Vagina (tissue), 2 donors: ENCODE results near the gene DCBLD2. TPM values are rescaled to one million over a fixed set of nuclear protein-coding genes. Genes with fewer than 3 reads are reported as not detected.

Experiments used
- DNase-seq, 2 donors: peaks; one replicate each; pipeline ENCODE4 v3.0.0-alpha.2; 2017; ENCODE audit errors: extremely low spot score in 2 of 2
- H3K27ac ChIP-seq: fragments of 200-600 bp; sonication (generic); one replicate; pipeline ENCODE4 v1.5.1; 2019
- H3K27me3 ChIP-seq: fragments of 200-600 bp; sonication (generic); one replicate; pipeline ENCODE4 v1.5.1; 2019
- H3K36me3 ChIP-seq, 2 donors: fragments of 200-600 bp; sonication (generic); one replicate each; pipeline ENCODE4 v1.5.1; 2017 to 2019
- H3K4me1 ChIP-seq: fragments of 200-600 bp; sonication (generic); one replicate; pipeline ENCODE4 v1.5.1; 2019
- H3K4me3 ChIP-seq, 2 donors: fragments of 200-600 bp; sonication (generic); 1 replicate in 1 of 2; 2 replicates in 1 of 2; pipeline ENCODE4 v1.5.1; 2016 to 2019
- H3K9me3 ChIP-seq: fragments of 200-600 bp; sonication (generic); one replicate; pipeline ENCODE4 v1.5.1; 2019
- POLR2A ChIP-seq, 2 donors: fragments of 450-650 bp; IDR thresholded peaks; one replicate each; pipeline ENCODE4 v1.6.1; 2017; ENCODE audit warnings: antibody characterized with exemption in 2 of 2, mild to moderate bottlenecking in 2 of 2, moderate library complexity in 2 of 2
- POLR2AphosphoS5 ChIP-seq, 2 donors: sonication (generic); formaldehyde crosslinking; IDR thresholded peaks; one replicate each; pipeline ENCODE4 v1.9.0; 2017; ENCODE audit warnings: antibody characterized with exemption in 2 of 2, mild to moderate bottlenecking in 2 of 2, low read depth in 1 of 2; ENCODE audit not compliant: insufficient read depth in 1 of 2
- intact Hi-C: fragments of 100-400 bp; cut with DNase I; formaldehyde crosslinking; loops from one replicate; pipeline ENCODE4 v1.15.1; 2023
- total RNA-seq: library from RNA; depleted of rRNA; stranded (reverse); fragments of >200 nt; gene quantifications from one replicate; pipeline ENCODE4 v1.2.3, GENCODE V29; 2016
- TF ChIP-seq, protein P1 (sequence below), 3 experiments: fragments of 450-650 bp in 2 of 3; fragments of 200-600 bp in 1 of 3; sonication (generic) in 1 of 3; IDR thresholded peaks; one replicate each; pipeline ENCODE4 v1.5.1; 2017 to 2019; ENCODE audit warnings: antibody characterized with exemption in 3 of 3, mild to moderate bottlenecking in 2 of 3, moderate library complexity in 2 of 3

Gene DCBLD2
- total RNA-seq, 1 donor from 2014 or later, result 36.1 TPM

DNA sequence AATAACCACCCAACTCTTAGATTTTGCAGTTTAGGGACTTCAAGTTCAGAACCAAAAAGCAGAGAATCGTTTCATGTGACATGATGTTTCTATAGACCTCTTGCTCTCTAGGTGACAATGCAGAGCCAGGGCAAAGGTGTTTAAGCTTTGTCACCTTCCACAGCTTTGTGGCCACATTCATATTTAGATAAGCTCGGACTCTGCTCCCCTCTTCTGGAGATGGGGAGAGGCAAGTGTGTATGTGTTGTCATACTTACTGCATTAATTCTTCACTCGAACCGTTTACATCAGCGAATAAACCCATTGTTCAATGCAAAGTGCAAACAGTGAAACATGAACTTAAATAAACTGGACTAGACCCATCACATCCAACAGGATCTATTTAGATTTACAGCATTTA, 105.2 kb downstream of the DCBLD2 start:
- no peaks in the 10 kb centered on the region for H3K9me3 ChIP-seq
- no peak overlapping the region for H3K4me3 ChIP-seq
- H3K27me3 ChIP-seq, result no peaks in the 10 kb centered on the region
- no peak overlapping the region for H3K27ac ChIP-seq
- TF ChIP-seq, protein P1, sequence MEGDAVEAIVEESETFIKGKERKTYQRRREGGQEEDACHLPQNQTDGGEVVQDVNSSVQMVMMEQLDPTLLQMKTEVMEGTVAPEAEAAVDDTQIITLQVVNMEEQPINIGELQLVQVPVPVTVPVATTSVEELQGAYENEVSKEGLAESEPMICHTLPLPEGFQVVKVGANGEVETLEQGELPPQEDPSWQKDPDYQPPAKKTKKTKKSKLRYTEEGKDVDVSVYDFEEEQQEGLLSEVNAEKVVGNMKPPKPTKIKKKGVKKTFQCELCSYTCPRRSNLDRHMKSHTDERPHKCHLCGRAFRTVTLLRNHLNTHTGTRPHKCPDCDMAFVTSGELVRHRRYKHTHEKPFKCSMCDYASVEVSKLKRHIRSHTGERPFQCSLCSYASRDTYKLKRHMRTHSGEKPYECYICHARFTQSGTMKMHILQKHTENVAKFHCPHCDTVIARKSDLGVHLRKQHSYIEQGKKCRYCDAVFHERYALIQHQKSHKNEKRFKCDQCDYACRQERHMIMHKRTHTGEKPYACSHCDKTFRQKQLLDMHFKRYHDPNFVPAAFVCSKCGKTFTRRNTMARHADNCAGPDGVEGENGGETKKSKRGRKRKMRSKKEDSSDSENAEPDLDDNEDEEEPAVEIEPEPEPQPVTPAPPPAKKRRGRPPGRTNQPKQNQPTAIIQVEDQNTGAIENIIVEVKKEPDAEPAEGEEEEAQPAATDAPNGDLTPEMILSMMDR (IDR thresholded peaks at IDR 0.05), result no peak
- TF ChIP-seq POLR2AphosphoS5 (IDR thresholded peaks at IDR 0.05; ENCODE audit: insufficient read depth in 1 of 2, low read depth in 1 of 2), result no peak
- TF ChIP-seq POLR2A (IDR thresholded peaks at IDR 0.05), result no peak
- DNase-seq, result no peak
- intact Hi-C loops, result no loop called here
- no peaks in the 10 kb centered on the region for H3K4me1 ChIP-seq
- peaks cover 0 to 8% of the 10 kb centered on the region in 2 donors for H3K36me3 ChIP-seq

DNA sequence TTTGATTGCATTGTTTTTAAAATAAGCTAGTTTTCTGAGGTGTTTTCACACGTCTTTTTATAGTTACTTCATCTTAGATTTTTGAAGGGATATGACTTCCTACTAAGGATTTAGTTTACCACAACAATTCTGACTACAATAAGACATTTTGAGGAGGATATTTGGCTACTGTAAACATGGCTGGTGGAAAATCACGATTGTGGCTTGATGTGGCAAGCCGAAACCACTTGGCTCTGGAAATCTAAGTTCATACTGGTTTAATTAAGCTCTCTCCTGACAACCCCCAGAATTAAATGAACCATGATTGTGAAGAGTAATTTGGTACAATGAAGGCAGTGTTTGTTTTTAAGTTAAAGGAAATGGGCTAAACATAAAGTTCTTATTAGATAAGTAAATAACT, 107.5 kb downstream of the DCBLD2 start:
- TF ChIP-seq POLR2AphosphoS5 (IDR thresholded peaks at IDR 0.05; ENCODE audit: insufficient read depth in 1 of 2, low read depth in 1 of 2) (no peak), POLR2A (IDR thresholded peaks at IDR 0.05) (no peak)
- TF ChIP-seq, protein P1 (IDR thresholded peaks at IDR 0.05), result no peak
- Histone ChIP-seq H3K27me3 (no peaks in the 10 kb centered on the region), H3K4me1 (no peaks in the 10 kb centered on the region), H3K27ac (no peak overlapping the region), H3K9me3 (no peaks in the 10 kb centered on the region), H3K4me3 (no peak overlapping the region), H3K36me3 (peaks cover 0 to 8% of the 10 kb centered on the region in 2 donors)
- no peak for DNase-seq
- intact Hi-C loops, result no loop called here

DNA sequence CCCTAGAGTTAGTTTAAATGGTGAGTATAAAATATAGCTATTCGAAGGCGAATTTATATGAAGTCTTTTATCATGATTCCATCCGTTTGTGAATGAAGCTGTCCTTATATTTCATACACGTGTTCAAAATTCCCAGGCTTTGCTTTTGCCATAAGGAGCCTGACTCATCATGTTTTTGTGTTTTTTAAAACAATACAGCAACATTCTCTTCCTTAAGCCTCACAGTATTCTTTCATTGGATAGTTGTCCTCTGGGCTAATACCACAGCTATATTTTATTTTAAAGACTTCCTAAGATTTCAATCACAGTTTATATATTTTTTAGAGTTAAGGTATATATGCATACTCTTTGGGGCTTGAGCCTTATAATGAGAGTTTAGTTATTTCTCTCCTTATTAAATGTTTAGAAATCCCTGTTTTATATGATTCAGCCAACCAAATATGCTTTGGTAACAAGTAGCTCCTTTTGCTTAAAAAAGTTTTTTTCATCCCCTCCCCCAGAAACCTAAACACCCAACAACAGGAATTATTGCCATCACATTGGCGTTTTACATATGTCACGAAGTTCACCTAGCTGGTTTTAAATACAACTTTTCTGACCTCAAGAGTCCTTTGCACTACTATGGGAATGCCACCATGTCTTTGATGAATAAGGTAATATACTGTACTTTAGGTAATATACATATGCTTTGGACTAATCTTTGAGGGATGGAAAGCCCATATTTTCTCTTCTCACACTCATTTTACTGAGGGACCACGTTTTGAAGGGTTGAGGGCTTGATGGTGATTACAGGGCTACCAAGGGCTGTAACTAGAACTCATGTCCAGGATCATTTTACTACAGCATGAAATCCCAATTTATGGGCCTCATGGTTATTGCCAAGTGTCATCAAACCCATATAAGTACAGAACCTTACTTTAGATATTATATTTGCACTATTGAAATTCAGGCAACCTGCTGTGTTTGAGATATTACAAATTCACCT, 109.9 kb downstream of the DCBLD2 start:
- Histone ChIP-seq H3K4me1 (no peaks in the 10 kb centered on the region), H3K27ac (no peak overlapping the region), H3K27me3 (no peaks in the 10 kb centered on the region), H3K4me3 (no peak overlapping the region), H3K9me3 (no peaks in the 10 kb centered on the region), H3K36me3 (peaks cover 0 to 8% of the 10 kb centered on the region in 2 donors)
- TF ChIP-seq, protein P1 (IDR thresholded peaks at IDR 0.05), result no peak
- TF ChIP-seq POLR2A (IDR thresholded peaks at IDR 0.05), result no peak
- TF ChIP-seq POLR2AphosphoS5 (IDR thresholded peaks at IDR 0.05; ENCODE audit: insufficient read depth in 1 of 2, low read depth in 1 of 2), result no peak
- no peak for DNase-seq
- intact Hi-C loops, result no loop called here

DNA sequence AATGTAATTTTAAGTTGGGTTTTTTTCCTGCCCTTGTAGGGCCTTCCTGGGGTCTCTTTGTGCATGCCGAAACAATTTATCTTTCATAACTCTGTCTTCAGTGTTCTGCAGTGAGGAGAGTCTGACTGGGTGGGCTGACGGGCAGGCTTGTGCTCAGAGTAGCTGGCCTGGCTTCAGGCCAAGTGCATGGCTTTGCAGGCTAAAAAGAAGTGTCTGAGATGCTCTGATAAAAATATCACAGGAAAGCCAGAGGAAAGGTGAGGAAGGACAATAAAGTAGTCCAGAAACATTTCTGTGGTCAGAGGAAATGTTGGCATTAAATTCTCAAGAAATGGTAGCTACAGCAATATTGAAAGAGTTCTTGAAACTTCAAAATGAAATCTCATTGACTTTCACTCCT, 112.8 kb downstream of the DCBLD2 start:
- Histone ChIP-seq H3K4me1 (no peaks in the 10 kb centered on the region), H3K27ac (no peak overlapping the region), H3K9me3 (no peaks in the 10 kb centered on the region), H3K27me3 (no peaks in the 10 kb centered on the region), H3K4me3 (no peak overlapping the region), H3K36me3 (no peaks in the 10 kb centered on the region)
- intact Hi-C loops, result no loop called here
- no peak for DNase-seq
- TF ChIP-seq POLR2A (IDR thresholded peaks at IDR 0.05), result no peak
- no peak for TF ChIP-seq POLR2AphosphoS5 (IDR thresholded peaks at IDR 0.05; ENCODE audit: insufficient read depth in 1 of 2, low read depth in 1 of 2)
- TF ChIP-seq, protein P1 (IDR thresholded peaks at IDR 0.05), result no peak

DNA sequence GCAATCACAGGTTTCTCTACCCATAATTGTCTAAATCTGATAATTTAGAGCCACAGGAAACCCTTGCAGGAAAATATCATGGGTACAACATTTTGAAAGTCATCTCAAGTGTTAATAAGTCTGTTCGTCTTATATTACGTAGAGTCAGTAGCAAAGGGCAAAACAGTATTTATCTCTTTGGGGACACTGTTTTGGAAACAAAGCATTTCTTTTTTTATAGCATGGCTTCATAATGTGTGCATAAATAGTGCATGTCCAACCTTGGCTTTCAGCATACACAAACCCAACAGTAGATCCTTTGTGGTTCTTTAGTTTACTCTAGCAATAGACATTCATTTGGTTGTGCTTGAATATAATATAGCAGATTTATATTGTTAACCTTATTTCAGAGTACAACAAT, 114.3 kb downstream of the DCBLD2 start:
- Histone ChIP-seq H3K27me3 (no peaks in the 10 kb centered on the region), H3K9me3 (no peaks in the 10 kb centered on the region), H3K4me1 (no peaks in the 10 kb centered on the region), H3K36me3 (no peaks in the 10 kb centered on the region), H3K4me3 (no peak overlapping the region), H3K27ac (no peak overlapping the region)
- TF ChIP-seq POLR2AphosphoS5 (IDR thresholded peaks at IDR 0.05; ENCODE audit: insufficient read depth in 1 of 2, low read depth in 1 of 2), result no peak
- TF ChIP-seq, protein P1 (IDR thresholded peaks at IDR 0.05), result no peak
- TF ChIP-seq POLR2A (IDR thresholded peaks at IDR 0.05), result no peak
- no peak for DNase-seq
- intact Hi-C loops, result no loop called here
